HEK293 (cell line): ENCODE data around the gene TXNDC8.

ENCODE experiments used
- CTCF ChIA-PET: fragments of 350-600 bp; formaldehyde crosslinking; extraction: SDS; loops from one replicate; lab custom pipeline; 2021; ENCODE audit warnings: antibody characterized with exemption; lab: Yijun Ruan, JAX
- POLR2A ChIA-PET: fragments of 300-600 bp; formaldehyde crosslinking; extraction: SDS; loops from one replicate; lab custom pipeline; 2020; ENCODE audit warnings: antibody characterized with exemption, inconsistent platforms; lab: Yijun Ruan, JAX
- H3K27ac ChIP-seq: fragments of 200-500 bp; sonication (Bioruptor generic); 2 replicates; pipeline ENCODE4 v1.5.1; 2014; ENCODE audit warnings: low read depth, low read length, control low read depth, inconsistent platforms; ENCODE audit errors: extremely low read depth
- H3K36me3 ChIP-seq, 2 experiments: fragments of 200-500 bp in 1 of 2; sonication (Bioruptor generic) in 1 of 2; 1 replicate in 1 of 2; 2 replicates in 1 of 2; pipeline ENCODE4 v1.5.1; 2014 to 2017; ENCODE audit warnings: inconsistent platforms in 2 of 2, low read length in 2 of 2; ENCODE audit not compliant: control insufficient read depth in 2 of 2, insufficient read depth in 1 of 2
- H3K4me1 ChIP-seq: fragments of 200-500 bp; sonication (Bioruptor generic); 2 replicates; pipeline ENCODE4 v1.5.1; 2014; ENCODE audit warnings: mild to moderate bottlenecking, low read length, inconsistent platforms; ENCODE audit not compliant: control insufficient read depth, insufficient read depth
- H3K4me3 ChIP-seq: 2 replicates; pipeline ENCODE4 v1.5.1; 2011; ENCODE audit warnings: low read depth, mild to moderate bottlenecking, control low read depth, low read length, moderate library complexity
- H3K9me3 ChIP-seq: fragments of 200-500 bp; sonication (Bioruptor generic); 2 replicates; pipeline ENCODE4 v1.5.1; 2014; ENCODE audit warnings: low read depth, low read length, inconsistent platforms; ENCODE audit not compliant: control insufficient read depth, insufficient read depth
- WT1 ChIP-seq: fragments of 450-650 bp; formaldehyde crosslinking; IDR thresholded peaks from 2 replicates; pipeline ENCODE4 v1.5.1; 2016; ENCODE audit warnings: missing biosample characterization, missing genetic modification characterization
- ZBTB10 ChIP-seq: fragments of 450-650 bp; formaldehyde crosslinking; IDR thresholded peaks from 2 replicates; pipeline ENCODE4 v1.5.1; 2016; ENCODE audit warnings: missing biosample characterization, missing genetic modification characterization
- ZBTB11 ChIP-seq: fragments of 450-650 bp; formaldehyde crosslinking; conservative IDR thresholded peaks from 2 replicates; pipeline ENCODE4 v1.5.1; 2016; ENCODE audit warnings: low read depth, missing biosample characterization, missing genetic modification characterization
- ZBTB20 ChIP-seq: fragments of 450-650 bp; formaldehyde crosslinking; IDR thresholded peaks from 2 replicates; pipeline ENCODE4 v1.5.1; 2016; ENCODE audit warnings: missing biosample characterization, missing genetic modification characterization
- ZFP41 ChIP-seq: fragments of 450-650 bp; formaldehyde crosslinking; IDR thresholded peaks from 2 replicates; pipeline ENCODE4 v1.5.1; 2016; ENCODE audit warnings: missing biosample characterization, missing genetic modification characterization, borderline replicate concordance
- ZNF184 ChIP-seq: fragments of 450-650 bp; IDR thresholded peaks from 2 replicates; pipeline ENCODE4 v1.5.1; 2018; ENCODE audit warnings: missing biosample characterization, mild to moderate bottlenecking, missing genetic modification characterization
- ZNF223 ChIP-seq: fragments of 450-650 bp; formaldehyde crosslinking; IDR thresholded peaks from 2 replicates; pipeline ENCODE4 v1.5.1; 2016; ENCODE audit warnings: missing biosample characterization, missing genetic modification characterization
- ZNF239 ChIP-seq: fragments of 450-650 bp; formaldehyde crosslinking; IDR thresholded peaks from 2 replicates; pipeline ENCODE4 v1.5.1; 2016; ENCODE audit warnings: missing biosample characterization, missing genetic modification characterization
- ZNF311 ChIP-seq: fragments of 450-650 bp; formaldehyde crosslinking; IDR thresholded peaks from 2 replicates; pipeline ENCODE4 v1.5.1; 2017; ENCODE audit warnings: missing biosample characterization, missing genetic modification characterization, borderline replicate concordance
- ZNF335 ChIP-seq: fragments of 450-650 bp; formaldehyde crosslinking; conservative IDR thresholded peaks from 2 replicates; pipeline ENCODE4 v1.5.1; 2016; ENCODE audit warnings: missing biosample characterization, missing genetic modification characterization
- ZNF555 ChIP-seq: fragments of 450-650 bp; formaldehyde crosslinking; conservative IDR thresholded peaks from 2 replicates; pipeline ENCODE4 v1.5.1; 2017; ENCODE audit warnings: missing biosample characterization, mild to moderate bottlenecking, missing genetic modification characterization, inconsistent platforms
- ZNF580 ChIP-seq: fragments of 450-650 bp; formaldehyde crosslinking; IDR thresholded peaks from 2 replicates; pipeline ENCODE4 v1.5.1; 2016; ENCODE audit warnings: missing biosample characterization, missing genetic modification characterization
- ZNF792 ChIP-seq: fragments of 450-650 bp; formaldehyde crosslinking; IDR thresholded peaks from 2 replicates; pipeline ENCODE4 v1.5.1; 2016; ENCODE audit warnings: missing biosample characterization, missing genetic modification characterization
- TF ChIP-seq, protein P1 (sequence below): fragments of 450-650 bp; formaldehyde crosslinking; IDR thresholded peaks from 2 replicates; pipeline ENCODE4 v1.5.1; 2017; ENCODE audit warnings: missing biosample characterization, missing genetic modification characterization
- TF ChIP-seq, protein P2 (sequence below): fragments of 450-650 bp; formaldehyde crosslinking; optimal IDR thresholded peaks from 2 replicates; pipeline ENCODE3; 2016; ENCODE audit warnings: missing biosample characterization, mild to moderate bottlenecking, missing genetic modification characterization
- TF ChIP-seq, protein P3 (sequence below): fragments of 450-650 bp; formaldehyde crosslinking; IDR thresholded peaks from 2 replicates; pipeline ENCODE4 v1.5.1; 2017; ENCODE audit warnings: missing biosample characterization, mild to moderate bottlenecking, missing genetic modification characterization, moderate library complexity
- TF ChIP-seq, protein P4 (sequence below): fragments of 450-650 bp; formaldehyde crosslinking; IDR thresholded peaks from 2 replicates; pipeline ENCODE4 v1.5.1; 2016; ENCODE audit warnings: missing biosample characterization, missing genetic modification characterization

Gene TXNDC8

DNA sequence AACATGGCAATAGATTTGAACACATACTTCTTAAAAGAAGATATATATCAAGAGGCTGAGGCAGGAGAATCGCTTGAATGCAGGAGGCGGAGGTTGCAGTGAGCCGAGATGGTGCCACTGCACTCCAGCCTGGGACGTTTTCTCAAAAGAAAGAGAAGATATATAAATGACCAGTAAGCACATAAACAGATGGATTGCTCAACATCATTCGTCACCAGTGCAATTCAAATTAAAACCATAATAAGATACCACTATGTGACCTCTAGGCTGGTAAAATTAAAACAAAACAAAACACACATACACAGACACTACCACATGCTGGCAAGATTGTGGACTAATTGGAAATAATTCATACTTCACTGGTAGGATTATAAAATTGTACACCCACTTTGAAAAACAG is 76.0 kb downstream of the TXNDC8 start (continued):
- TF ChIP-seq ZNF239, result no peak
- TF ChIP-seq ZNF311 (tag by site-specific recombination), result no peak
- TF ChIP-seq, protein P1, sequence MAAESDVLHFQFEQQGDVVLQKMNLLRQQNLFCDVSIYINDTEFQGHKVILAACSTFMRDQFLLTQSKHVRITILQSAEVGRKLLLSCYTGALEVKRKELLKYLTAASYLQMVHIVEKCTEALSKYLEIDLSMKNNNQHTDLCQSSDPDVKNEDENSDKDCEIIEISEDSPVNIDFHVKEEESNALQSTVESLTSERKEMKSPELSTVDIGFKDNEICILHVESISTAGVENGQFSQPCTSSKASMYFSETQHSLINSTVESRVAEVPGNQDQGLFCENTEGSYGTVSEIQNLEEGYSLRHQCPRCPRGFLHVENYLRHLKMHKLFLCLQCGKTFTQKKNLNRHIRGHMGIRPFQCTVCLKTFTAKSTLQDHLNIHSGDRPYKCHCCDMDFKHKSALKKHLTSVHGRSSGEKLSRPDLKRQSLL (tag by site-specific recombination), result no peak

- TF ChIP-seq ZBTB11 (tag by site-specific recombination), result no peak
- 0 out of 2 replicates have a peak, but pooled peaks have one; percentile 26 for TF ChIP-seq ZNF335 (tag by site-specific recombination)
- peak; percentile 72 for TF ChIP-seq ZBTB20 (tag by site-specific recombination)
- H3K4me1 ChIP-seq, result peaks cover 3% of the 10 kb centered on the region; the same call in 1 of the 2 replicates
- no peak overlapping the region for H3K27ac ChIP-seq
- H3K36me3 ChIP-seq, result no peaks in the 10 kb centered on the region
- no peak overlapping the region for H3K4me3 ChIP-seq
- POLR2A ChIA-PET, result no interaction called here
- CTCF ChIA-PET, result interaction anchor here (1.3 kb wide), 1 partner anchor 362 kb away, joined by 5 read pairs; no protein-coding TSS in a partner anchor
- H3K9me3 ChIP-seq, result no peaks in the 10 kb centered on the region
Measured at GRCh38 chr9:110260911-110261310, 76.8 kb downstream of the TXNDC8 start.

DNA sequence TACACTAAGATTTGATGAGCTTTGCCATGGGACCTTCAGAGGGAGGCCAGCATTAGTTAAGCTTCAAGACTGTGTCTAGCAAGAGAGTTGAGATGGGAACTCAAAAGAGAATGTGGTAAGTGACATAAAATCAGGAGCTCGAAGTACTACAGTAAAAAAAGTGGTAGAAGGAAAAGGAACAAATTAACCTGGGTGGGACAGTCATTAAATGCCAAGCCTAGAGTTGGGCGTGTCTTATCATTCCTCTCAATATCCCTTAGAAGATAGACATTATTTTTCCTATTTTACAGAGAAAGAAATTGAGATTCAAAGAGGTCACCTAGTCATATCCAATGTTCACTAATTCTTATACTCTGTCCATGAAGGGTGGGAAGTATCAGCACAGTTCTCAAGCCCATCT is 78.1 kb downstream of the TXNDC8 start:
- peaks cover 3% of the 10 kb centered on the region; the same call in 1 of the 2 replicates for H3K4me1 ChIP-seq
- H3K36me3 ChIP-seq, result no peaks in the 10 kb centered on the region
- TF ChIP-seq ZBTB10 (tag by site-specific recombination) (no peak), ZNF580 (tag by site-specific recombination) (no peak), ZFP41 (tag by site-specific recombination) (no peak), ZNF184 (tag by site-specific recombination) (no peak), WT1 (tag by site-specific recombination) (no peak), ZNF223 (tag by site-specific recombination) (no peak), ZNF555 (no peak), ZNF792 (tag by site-specific recombination) (no peak)
- TF ChIP-seq, protein P2, sequence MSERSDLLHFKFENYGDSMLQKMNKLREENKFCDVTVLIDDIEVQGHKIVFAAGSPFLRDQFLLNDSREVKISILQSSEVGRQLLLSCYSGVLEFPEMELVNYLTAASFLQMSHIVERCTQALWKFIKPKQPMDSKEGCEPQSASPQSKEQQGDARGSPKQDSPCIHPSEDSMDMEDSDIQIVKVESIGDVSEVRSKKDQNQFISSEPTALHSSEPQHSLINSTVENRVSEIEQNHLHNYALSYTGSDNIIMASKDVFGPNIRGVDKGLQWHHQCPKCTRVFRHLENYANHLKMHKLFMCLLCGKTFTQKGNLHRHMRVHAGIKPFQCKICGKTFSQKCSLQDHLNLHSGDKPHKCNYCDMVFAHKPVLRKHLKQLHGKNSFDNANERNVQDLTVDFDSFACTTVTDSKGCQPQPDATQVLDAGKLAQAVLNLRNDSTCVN (tag by site-specific recombination), result no peak
- TF ChIP-seq, protein P3, sequence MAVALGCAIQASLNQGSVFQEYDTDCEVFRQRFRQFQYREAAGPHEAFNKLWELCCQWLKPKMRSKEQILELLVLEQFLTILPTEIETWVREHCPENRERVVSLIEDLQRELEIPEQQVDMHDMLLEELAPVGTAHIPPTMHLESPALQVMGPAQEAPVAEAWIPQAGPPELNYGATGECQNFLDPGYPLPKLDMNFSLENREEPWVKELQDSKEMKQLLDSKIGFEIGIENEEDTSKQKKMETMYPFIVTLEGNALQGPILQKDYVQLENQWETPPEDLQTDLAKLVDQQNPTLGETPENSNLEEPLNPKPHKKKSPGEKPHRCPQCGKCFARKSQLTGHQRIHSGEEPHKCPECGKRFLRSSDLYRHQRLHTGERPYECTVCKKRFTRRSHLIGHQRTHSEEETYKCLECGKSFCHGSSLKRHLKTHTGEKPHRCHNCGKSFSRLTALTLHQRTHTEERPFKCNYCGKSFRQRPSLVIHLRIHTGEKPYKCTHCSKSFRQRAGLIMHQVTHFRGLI (tag by site-specific recombination), result no peak
- TF ChIP-seq, protein P4, sequence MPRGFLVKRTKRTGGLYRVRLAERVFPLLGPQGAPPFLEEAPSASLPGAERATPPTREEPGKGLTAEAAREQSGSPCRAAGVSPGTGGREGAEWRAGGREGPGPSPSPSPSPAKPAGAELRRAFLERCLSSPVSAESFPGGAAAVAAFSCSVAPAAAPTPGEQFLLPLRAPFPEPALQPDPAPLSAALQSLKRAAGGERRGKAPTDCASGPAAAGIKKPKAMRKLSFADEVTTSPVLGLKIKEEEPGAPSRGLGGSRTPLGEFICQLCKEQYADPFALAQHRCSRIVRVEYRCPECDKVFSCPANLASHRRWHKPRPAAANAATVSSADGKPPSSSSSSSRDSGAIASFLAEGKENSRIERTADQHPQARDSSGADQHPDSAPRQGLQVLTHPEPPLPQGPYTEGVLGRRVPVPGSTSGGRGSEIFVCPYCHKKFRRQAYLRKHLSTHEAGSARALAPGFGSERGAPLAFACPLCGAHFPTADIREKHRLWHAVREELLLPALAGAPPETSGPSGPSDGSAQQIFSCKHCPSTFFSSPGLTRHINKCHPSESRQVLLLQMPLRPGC, result no peak
- H3K9me3 ChIP-seq, result no peaks in the 10 kb centered on the region
- no peak overlapping the region for H3K4me3 ChIP-seq
- no peak overlapping the region for H3K27ac ChIP-seq
- POLR2A ChIA-PET, result no interaction called here
- CTCF ChIA-PET, result no interaction called here
